Right atrium auricular region (tissue), 2 donors: ENCODE measurements around the gene ZSWIM3. TPM values are rescaled to one million over a fixed set of nuclear protein-coding genes. Genes with fewer than 3 reads are reported as not detected.
"Not testable (repeated sequence)": the region's sequence is repeated elsewhere in the genome, so short reads cannot be mapped to it uniquely, and the experiment has no call there.

Experiments
- DNase-seq: peaks from one replicate; pipeline ENCODE4 v3.0.0-alpha.2; 2019; ENCODE audit warnings: low spot score
- H3K27ac ChIP-seq, 2 donors: fragments of 200-600 bp; sonication (generic); 1 replicate in 1 of 2; 2 replicates in 1 of 2; pipeline ENCODE4 v1.5.1; 2016 to 2019
- H3K27me3 ChIP-seq, 2 donors: fragments of 200-600 bp; sonication (generic); one replicate each; pipeline versions ENCODE4 v1.5.1 to v1.6.0; 2017 to 2019
- H3K36me3 ChIP-seq: fragments of 200-600 bp; sonication (generic); one replicate; pipeline ENCODE4 v1.5.1; 2016
- H3K4me1 ChIP-seq, 2 donors: fragments of 200-600 bp; sonication (generic); one replicate each; pipeline versions ENCODE4 v1.5.1 to v1.6.0; 2017 to 2019
- H3K4me3 ChIP-seq, 2 donors: fragments of 200-600 bp; sonication (generic); 1 replicate in 1 of 2; 2 replicates in 1 of 2; pipeline ENCODE4 v1.5.1; 2017 to 2019; ENCODE audit warnings: mild to moderate bottlenecking in 1 of 2, moderate library complexity in 1 of 2
- H3K9me3 ChIP-seq, 2 donors: fragments of 200-600 bp; sonication (generic); one replicate each; pipeline ENCODE4 v1.5.1; 2019
- total RNA-seq, 2 donors: library from RNA; depleted of rRNA; stranded (reverse); fragments of >200 nt; gene quantifications; one replicate each; pipeline ENCODE4 v1.1.0, GENCODE V29; 2016
- TF ChIP-seq, protein P1 (sequence below), 2 donors: fragments of 200-600 bp; sonication (generic); IDR thresholded peaks; one replicate each; pipeline ENCODE4 v1.5.1; 2019; ENCODE audit warnings: antibody characterized with exemption in 2 of 2

ZSWIM3 gene
- total RNA-seq, 2 donors from 2014 or later, result 2.4 to 3.7 TPM

DNA sequence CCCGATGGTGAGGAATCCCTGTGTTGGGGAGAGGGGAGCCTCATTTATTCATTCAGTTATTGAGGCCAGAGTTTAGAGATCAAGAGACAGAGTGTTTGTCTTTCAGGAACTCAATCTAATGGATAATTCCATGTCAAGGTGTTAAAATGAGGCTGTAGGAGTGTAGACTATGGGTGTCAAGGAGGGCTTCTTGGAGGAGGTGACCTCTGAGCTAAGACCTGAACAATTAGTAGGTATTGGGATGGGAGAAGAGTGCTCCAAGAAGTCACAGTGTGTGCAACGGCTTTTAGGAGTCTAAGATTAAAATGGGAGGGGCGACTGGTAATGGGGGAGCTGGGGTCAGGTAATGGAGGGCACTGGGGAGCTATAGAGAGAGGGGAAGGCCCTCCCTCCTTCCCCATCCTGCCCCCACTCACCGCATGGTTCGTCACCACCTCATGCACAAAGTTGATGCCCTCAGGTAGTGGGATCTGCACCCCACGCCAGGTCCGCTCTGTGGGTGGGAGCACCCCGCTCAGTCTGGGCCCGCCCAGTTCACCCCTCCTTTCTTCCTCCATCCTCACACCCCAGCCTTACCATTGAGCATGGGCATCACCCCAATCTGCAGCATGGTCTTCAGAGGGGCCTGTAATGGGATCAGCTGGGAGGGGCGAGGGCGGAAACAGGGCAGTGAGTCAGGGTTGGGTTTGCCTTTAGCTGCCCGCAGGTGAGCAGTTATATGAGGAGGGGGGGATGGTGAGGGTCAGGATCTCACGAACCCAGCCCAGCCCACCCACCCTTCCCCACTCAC lies 41.8 kb downstream of the ZSWIM3 start:
- H3K27me3 ChIP-seq, result no peaks in the 10 kb centered on the region
- H3K9me3 ChIP-seq, result no peaks in the 10 kb centered on the region
- H3K36me3 ChIP-seq, result peaks cover 76% of the 10 kb centered on the region
- no peak overlapping the region for H3K27ac ChIP-seq
- no peak overlapping the region for H3K4me3 ChIP-seq
- H3K4me1 ChIP-seq, result no peaks in the 10 kb centered on the region
- TF ChIP-seq, protein P1, sequence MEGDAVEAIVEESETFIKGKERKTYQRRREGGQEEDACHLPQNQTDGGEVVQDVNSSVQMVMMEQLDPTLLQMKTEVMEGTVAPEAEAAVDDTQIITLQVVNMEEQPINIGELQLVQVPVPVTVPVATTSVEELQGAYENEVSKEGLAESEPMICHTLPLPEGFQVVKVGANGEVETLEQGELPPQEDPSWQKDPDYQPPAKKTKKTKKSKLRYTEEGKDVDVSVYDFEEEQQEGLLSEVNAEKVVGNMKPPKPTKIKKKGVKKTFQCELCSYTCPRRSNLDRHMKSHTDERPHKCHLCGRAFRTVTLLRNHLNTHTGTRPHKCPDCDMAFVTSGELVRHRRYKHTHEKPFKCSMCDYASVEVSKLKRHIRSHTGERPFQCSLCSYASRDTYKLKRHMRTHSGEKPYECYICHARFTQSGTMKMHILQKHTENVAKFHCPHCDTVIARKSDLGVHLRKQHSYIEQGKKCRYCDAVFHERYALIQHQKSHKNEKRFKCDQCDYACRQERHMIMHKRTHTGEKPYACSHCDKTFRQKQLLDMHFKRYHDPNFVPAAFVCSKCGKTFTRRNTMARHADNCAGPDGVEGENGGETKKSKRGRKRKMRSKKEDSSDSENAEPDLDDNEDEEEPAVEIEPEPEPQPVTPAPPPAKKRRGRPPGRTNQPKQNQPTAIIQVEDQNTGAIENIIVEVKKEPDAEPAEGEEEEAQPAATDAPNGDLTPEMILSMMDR (IDR thresholded peaks at IDR 0.05), result no peak
- no peak for DNase-seq

DNA sequence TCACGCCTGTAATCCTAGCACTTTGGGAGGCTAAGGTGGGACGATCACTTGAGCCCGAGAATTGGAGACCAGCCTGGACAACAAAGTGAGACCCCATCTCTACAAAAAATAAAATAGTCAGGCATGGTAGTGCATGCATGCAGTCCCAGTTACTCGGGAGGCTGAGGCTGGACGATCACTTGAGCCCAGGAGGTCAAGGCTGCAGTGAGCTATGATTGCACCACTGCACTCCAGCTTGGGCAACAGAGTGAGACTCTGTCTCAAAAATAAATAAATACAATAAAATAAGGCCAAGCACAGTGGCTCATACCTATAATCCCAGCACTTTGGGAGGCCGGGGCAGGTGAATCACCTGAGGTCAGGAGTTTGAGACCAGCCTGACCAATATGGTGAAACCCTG lies 43.9 kb downstream of the ZSWIM3 start:
- H3K4me3 ChIP-seq, H3K27ac ChIP-seq, H3K4me1 ChIP-seq, H3K27me3 ChIP-seq, DNase-seq, H3K9me3 ChIP-seq: not testable (repeated sequence)
- peaks cover 60% of the 10 kb centered on the region for H3K36me3 ChIP-seq

GRCh38 chr20:45902199-45902701 lies 44.8 kb downstream of the ZSWIM3 start:
- Histone ChIP-seq H3K4me1 (no peaks in the 10 kb centered on the region), H3K4me3 (no peak overlapping the region), H3K27ac (no peak overlapping the region), H3K36me3 (peaks cover 51% of the 10 kb centered on the region), H3K27me3 (no peaks in the 10 kb centered on the region), H3K9me3 (no peaks in the 10 kb centered on the region)
- TF ChIP-seq, protein P1 (IDR thresholded peaks at IDR 0.05), result no peak
- no peak for DNase-seq

GRCh38 chr20:45904583-45905504 lies 47.4 kb downstream of the ZSWIM3 start:
- H3K4me1 ChIP-seq, result peaks cover 0 to 2% of the 10 kb centered on the region in 2 donors
- H3K9me3 ChIP-seq, result no peaks in the 10 kb centered on the region
- no peaks in the 10 kb centered on the region for H3K27me3 ChIP-seq
- no peak for DNase-seq
- no peak overlapping the region for H3K4me3 ChIP-seq
- TF ChIP-seq, protein P1 (IDR thresholded peaks at IDR 0.05), result no peak
- H3K36me3 ChIP-seq, result peaks cover 25% of the 10 kb centered on the region
- no peak overlapping the region for H3K27ac ChIP-seq

DNA sequence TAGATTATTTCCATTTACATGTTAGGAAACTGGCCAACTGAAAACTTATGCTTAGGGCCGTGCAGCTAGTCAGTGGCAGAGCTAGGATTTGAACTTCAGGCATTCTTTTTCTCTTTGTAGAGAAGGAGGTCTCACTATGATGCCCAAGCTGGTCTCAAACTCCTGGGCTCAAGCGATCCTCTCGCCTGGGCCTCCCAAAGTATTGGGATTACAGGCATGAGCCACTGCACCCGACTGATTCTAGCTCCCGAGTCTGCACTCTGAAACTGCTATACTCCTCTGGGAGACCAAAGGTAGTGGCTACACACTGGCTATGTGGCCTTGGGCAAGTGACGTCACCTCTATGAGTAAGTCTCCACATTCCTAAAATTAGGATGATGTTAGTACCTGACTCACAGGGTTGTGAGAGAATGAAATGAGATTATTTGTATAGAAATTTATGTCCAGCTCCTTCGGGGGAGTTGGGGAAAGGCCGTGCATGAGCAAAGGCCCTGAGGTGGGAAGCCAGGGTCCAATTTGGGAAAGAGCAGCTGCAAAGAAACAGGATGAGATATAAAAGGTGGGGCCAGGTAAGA lies 48.2 kb downstream of the ZSWIM3 start:
- Histone ChIP-seq H3K27me3 (no peaks in the 10 kb centered on the region), H3K9me3 (no peaks in the 10 kb centered on the region), H3K4me1 (peaks cover 0 to 9% of the 10 kb centered on the region in 2 donors), H3K4me3 (no peak overlapping the region), H3K27ac (no peak overlapping the region), H3K36me3 (peaks cover 19% of the 10 kb centered on the region)
- TF ChIP-seq, protein P1 (IDR thresholded peaks at IDR 0.05), result no peak
- DNase-seq, result no peak
